Psoas muscle (tissue), 8 donors: ENCODE results near the gene SPINK2. TPM values are rescaled to one million over a fixed set of nuclear protein-coding genes. Genes with fewer than 3 reads are reported as not detected.

Experiments
- ATAC-seq, 4 donors: fragments of 200-7000 bp; cut with Tn5 transposase; one replicate each; pipeline ENCODE4 v1.9.1; 2020; ENCODE audit warnings: moderate library complexity in 3 of 4, mild to moderate bottlenecking in 2 of 4
- DNase-seq, 2 donors: peaks; one replicate each; pipeline ENCODE4 v3.0.0-alpha.2; 2020
- H3K27ac ChIP-seq: fragments of 200-600 bp; one replicate; pipeline ENCODE4 v1.8.0; 2022
- H3K27me3 ChIP-seq, 3 donors: fragments of 200-600 bp in 1 of 3; one replicate each; pipeline versions ENCODE4 v1.6.1 to v1.8.0; 2013 to 2022; ENCODE audit warnings: low read length in 2 of 3, mild to moderate bottlenecking in 2 of 3, moderate library complexity in 1 of 3; ENCODE audit not compliant: insufficient read depth in 3 of 3
- H3K36me3 ChIP-seq, 2 donors: fragments of 200-600 bp in 1 of 2; one replicate each; pipeline versions ENCODE4 v1.6.1 to v1.8.0; 2013 to 2022; ENCODE audit warnings: low read depth in 1 of 2, mild to moderate bottlenecking in 1 of 2, moderate library complexity in 1 of 2; ENCODE audit not compliant: insufficient read depth in 1 of 2
- H3K4me1 ChIP-seq: fragments of 200-600 bp; one replicate; pipeline ENCODE4 v1.8.0; 2022
- H3K4me3 ChIP-seq: fragments of 200-600 bp; one replicate; pipeline ENCODE4 v1.8.0; 2022; ENCODE audit warnings: mild to moderate bottlenecking
- H3K9me3 ChIP-seq: fragments of 200-600 bp; one replicate; pipeline ENCODE4 v1.8.0; 2022
- WGBS, 3 donors: extraction: QIAGEN DNeasy Blood & Tissue Kit; methylation state at CpG; one replicate each; pipeline versions ENCODE4 v1.1.6 to v1.1.7; 2013; 5-methylcytosine and 5-hydroxymethylcytosine counted together
- intact Hi-C, 2 donors: fragments of 100-400 bp; cut with DNase I; formaldehyde crosslinking; loops; one replicate each; pipeline versions ENCODE4 v1.11.0 to v1.14.2; 2022
- polyA plus RNA-seq, 3 donors: library from polyadenylated mRNA; stranded (reverse); fragments of 200-250 nt; gene quantifications; one replicate each; pipeline ENCODE4 v1.2.3, GENCODE V29; 2013
- total RNA-seq, 4 donors: library from RNA; stranded (reverse); fragmentation: NEBNext Ultra II Directional in 2 of 4; extraction: Animal tissue kit (Norgen Biotek cat#: 25700) in 2 of 4; gene quantifications; one replicate each; pipeline versions ENCODE4 v1.2.1 to v1.2.4, GENCODE V29; 2021 to 2023
- TF ChIP-seq, protein P1 (sequence below): fragments of 200-600 bp; IDR thresholded peaks from one replicate; pipeline ENCODE4 v1.8.0; 2022; ENCODE audit warnings: antibody characterized with exemption
- donor health status: healthy with polysubstance abuse.
- donor health status: DM: no; HTN: no; CAD: no; lungs with moderate emphysema.
- donor health status: Bipolar disorder and iron deficiency.
- donor health status: healthy.
- donor health status: DM: yes; HTN: yes; CAD: no.
- donor health status: DM: no; HTN: no; CAD: no.
- donor health status: DM: no; HTN: no; CAD: no.
- donor health status: DM: yes; HTN: yes; CAD: no.

The SPINK2 gene
- total and polyA plus RNA-seq, 7 donors = 0.09 to 0.44 (median 0.37) TPM; not detected in 4

DNA sequence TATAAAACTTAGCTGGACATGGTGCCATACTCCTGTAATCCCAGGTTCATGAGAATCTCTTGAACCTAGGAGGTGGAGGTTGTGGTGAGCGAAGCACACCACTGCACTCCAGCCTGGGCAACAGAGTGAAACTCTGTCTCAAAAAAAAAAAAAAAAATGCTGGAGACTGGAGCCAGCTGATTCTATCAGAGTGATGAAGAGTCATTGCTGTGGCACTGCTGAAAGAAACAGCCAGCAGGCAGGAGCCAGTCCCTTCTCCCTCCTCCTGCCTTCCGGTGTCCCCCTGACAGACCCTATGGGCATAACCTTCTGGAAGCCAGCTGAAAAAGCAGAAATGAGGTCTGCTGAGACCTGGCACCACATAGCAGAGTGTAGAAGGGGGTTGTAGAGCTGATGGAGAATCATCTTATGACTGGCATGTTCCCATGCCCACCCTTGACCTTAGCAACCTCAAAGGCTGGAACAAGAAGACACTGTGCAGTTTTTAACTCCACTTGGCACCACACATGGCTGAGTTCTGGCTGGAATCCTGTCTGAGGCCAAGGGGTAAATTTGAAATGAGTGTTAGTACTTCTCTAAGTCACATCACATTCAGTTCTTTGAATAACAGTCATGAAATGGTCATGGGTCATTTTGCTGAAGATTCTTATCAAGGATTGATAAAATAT lies 2.6 kb upstream of the SPINK2 start:
- intact Hi-C loops = no loop called here
- H3K27ac ChIP-seq = no peak overlapping the region
- ATAC-seq (peak in 1 of 4 donors; percentile 77), DNase-seq (no peak)
- H3K4me3 ChIP-seq = no peak overlapping the region
- TF ChIP-seq, protein P1, sequence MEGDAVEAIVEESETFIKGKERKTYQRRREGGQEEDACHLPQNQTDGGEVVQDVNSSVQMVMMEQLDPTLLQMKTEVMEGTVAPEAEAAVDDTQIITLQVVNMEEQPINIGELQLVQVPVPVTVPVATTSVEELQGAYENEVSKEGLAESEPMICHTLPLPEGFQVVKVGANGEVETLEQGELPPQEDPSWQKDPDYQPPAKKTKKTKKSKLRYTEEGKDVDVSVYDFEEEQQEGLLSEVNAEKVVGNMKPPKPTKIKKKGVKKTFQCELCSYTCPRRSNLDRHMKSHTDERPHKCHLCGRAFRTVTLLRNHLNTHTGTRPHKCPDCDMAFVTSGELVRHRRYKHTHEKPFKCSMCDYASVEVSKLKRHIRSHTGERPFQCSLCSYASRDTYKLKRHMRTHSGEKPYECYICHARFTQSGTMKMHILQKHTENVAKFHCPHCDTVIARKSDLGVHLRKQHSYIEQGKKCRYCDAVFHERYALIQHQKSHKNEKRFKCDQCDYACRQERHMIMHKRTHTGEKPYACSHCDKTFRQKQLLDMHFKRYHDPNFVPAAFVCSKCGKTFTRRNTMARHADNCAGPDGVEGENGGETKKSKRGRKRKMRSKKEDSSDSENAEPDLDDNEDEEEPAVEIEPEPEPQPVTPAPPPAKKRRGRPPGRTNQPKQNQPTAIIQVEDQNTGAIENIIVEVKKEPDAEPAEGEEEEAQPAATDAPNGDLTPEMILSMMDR = no peak
- H3K4me1 ChIP-seq = peaks cover 7% of the 10 kb centered on the region
- 28 to 45% (median 43%) methylated on average over 2 of the region's 2 CpGs for WGBS, 3 donors
- no peaks in the 10 kb centered on the region for H3K9me3 ChIP-seq
- H3K27me3 ChIP-seq = peaks cover 0 to 22% (median 1%) of the 10 kb centered on the region in 3 donors
- no peaks in the 10 kb centered on the region for H3K36me3 ChIP-seq

DNA sequence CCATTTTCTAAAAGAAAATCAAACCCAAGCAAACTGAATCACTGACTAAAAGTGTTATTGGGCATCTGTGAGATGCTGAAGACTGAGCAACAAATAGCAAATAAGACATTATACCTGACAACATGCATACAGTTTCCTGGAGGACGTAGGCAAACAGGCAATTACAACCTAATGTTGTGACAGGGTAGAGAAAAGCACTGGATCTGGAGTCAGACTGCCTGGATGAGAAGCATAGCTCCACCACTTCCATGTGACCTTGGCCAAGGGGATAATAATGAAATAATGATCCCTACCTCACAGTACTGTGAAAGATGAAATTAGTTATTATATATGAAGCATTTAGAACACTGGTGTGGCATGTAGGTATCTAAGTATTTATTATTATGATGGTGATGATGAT lies 2.7 kb downstream of the SPINK2 start:
- intact Hi-C loops = no loop called here
- no peak for ATAC-seq

DNA sequence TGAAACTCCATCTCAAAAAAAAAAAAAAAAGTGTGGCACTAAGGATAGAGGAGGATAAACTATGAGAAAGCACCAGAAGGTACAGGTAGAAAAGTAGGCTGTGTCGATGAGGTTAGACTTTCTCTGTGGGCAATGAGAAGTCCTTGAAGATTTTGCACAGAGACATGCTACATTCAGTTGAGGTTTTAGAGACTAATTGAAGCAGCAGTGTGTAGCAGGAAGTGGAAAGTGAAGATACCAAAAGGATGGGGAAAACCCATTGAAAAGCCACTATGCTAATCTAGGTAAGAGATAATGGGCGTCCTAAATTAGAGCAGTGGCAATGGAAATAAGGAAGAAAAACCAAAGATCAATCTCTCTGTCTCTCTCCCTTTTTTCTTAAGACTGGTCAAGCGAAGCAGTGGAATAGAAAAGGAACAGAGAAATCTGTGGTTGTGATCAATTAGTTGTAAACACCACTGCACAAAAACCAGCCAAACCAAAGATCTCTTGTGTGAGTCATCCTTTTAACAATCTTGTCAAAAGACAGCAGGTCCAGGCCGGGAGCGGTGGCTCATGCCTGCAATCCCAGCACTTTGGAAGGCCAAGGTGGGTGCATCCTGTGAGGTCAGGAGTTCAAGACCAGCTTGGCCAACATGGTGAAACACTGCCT lies 3.5 kb downstream of the SPINK2 start:
- intact Hi-C loops = no loop called here
- TF ChIP-seq, protein P1 = no peak
- H3K4me1 ChIP-seq = peaks cover 4% of the 10 kb centered on the region
- no peak overlapping the region for H3K27ac ChIP-seq
- DNase-seq (no peak), ATAC-seq (no peak)
- WGBS, 3 donors = 68 to 72% (median 71%) methylated on average over 5 of the region's 5 CpGs
- peaks cover 0 to 23% (median 1%) of the 10 kb centered on the region in 3 donors for H3K27me3 ChIP-seq
- H3K36me3 ChIP-seq = no peaks in the 10 kb centered on the region
- no peak overlapping the region for H3K4me3 ChIP-seq
- no peaks in the 10 kb centered on the region for H3K9me3 ChIP-seq

More for the DNA sequence above, 2.7 kb downstream of the SPINK2 start:
- Histone ChIP-seq H3K27me3 (peaks cover 0 to 23% (median 1%) of the 10 kb centered on the region in 3 donors), H3K4me3 (no peak overlapping the region), H3K9me3 (no peaks in the 10 kb centered on the region), H3K36me3 (no peaks in the 10 kb centered on the region), H3K4me1 (peaks cover 4% of the 10 kb centered on the region), H3K27ac (no peak overlapping the region)
- no peak for DNase-seq
- WGBS, 3 donors = 44 to 74% (median 58%) methylated on average over 1 of the region's 1 CpG
- TF ChIP-seq, protein P1 = no peak

DNA sequence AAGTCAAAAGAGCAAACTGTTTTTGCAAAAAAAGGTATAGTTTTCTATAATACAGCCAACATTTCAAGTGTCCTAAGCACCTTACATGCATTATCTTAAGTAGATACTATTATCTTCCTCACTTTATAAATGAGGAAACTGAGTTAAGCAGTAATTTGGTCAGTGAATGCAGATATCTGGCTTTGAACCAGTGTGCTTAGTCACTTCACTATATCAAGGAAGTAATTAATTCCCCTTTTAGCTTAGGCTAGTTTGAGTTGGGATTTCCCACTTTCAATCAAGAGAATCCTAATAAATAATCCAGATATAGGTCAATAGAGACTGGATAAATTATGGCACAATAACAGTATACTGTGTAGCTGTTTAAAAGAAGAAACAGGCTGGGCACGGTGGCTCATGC lies 14.8 kb downstream of the SPINK2 start:
- Histone ChIP-seq H3K4me3 (no peak overlapping the region), H3K9me3 (no peaks in the 10 kb centered on the region), H3K4me1 (no peaks in the 10 kb centered on the region), H3K36me3 (no peaks in the 10 kb centered on the region), H3K27me3 (no peaks in the 10 kb centered on the region), H3K27ac (no peak overlapping the region)
- DNase-seq = no peak
- 49 to 72% (median 60%) methylated on average over 1 of the region's 1 CpG for WGBS, 3 donors
- TF ChIP-seq, protein P1 = no peak
- no peak for ATAC-seq
- intact Hi-C loops = loop anchor here in 1 of 2 donors (10.0 kb wide), 2 partner anchors 182 to 382 kb away; no protein-coding TSS in a partner anchor
